ENCODE measurements around the gene LRRC74B. TPM values are rescaled to one million over a fixed set of nuclear protein-coding genes. Genes with fewer than 3 reads are reported as not detected.

The LRRC74B gene
- total RNA-seq, 4 donors from 2014 or later = not detected

- DNase-seq = no peak
- TF ChIP-seq, protein P1, sequence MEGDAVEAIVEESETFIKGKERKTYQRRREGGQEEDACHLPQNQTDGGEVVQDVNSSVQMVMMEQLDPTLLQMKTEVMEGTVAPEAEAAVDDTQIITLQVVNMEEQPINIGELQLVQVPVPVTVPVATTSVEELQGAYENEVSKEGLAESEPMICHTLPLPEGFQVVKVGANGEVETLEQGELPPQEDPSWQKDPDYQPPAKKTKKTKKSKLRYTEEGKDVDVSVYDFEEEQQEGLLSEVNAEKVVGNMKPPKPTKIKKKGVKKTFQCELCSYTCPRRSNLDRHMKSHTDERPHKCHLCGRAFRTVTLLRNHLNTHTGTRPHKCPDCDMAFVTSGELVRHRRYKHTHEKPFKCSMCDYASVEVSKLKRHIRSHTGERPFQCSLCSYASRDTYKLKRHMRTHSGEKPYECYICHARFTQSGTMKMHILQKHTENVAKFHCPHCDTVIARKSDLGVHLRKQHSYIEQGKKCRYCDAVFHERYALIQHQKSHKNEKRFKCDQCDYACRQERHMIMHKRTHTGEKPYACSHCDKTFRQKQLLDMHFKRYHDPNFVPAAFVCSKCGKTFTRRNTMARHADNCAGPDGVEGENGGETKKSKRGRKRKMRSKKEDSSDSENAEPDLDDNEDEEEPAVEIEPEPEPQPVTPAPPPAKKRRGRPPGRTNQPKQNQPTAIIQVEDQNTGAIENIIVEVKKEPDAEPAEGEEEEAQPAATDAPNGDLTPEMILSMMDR (IDR thresholded peaks at IDR 0.05 in 4 of 5, conservative IDR thresholded peaks at IDR 0.05 in 1 of 5) = no peak
- no peak for TF ChIP-seq POLR2A (IDR thresholded peaks at IDR 0.05)
- H3K9me3 ChIP-seq = no peaks in the 10 kb centered on the region
- peaks cover 17 to 20% (median 19%) of the 10 kb centered on the region in 3 donors for H3K27me3 ChIP-seq
- peaks cover 5 to 14% of the 10 kb centered on the region in 2 donors for H3K4me1 ChIP-seq
- no peak overlapping the region for H3K4me3 ChIP-seq
- no peak overlapping the region for H3K27ac ChIP-seq
- intact Hi-C loops (cut with DNase I; ENCODE audit: low total_unique reads) = loop anchor here (5.0 kb wide), 1 partner anchor 43 kb away; no protein-coding TSS in a partner anchor
- peaks cover 0 to 10% of the 10 kb centered on the region in 2 donors for H3K36me3 ChIP-seq
- in situ Hi-C loops (cut with MboI; ENCODE audit: low sequenced_read_pairs in 4 of 4) = loop anchor here in 1 of 4 donors (10.0 kb wide), 1 partner anchor 65 kb away; no protein-coding TSS in a partner anchor
- ATAC-seq = no peak
Observed at GRCh38 chr22:21029486-21030025, 16.2 kb upstream of the LRRC74B start.

DNA sequence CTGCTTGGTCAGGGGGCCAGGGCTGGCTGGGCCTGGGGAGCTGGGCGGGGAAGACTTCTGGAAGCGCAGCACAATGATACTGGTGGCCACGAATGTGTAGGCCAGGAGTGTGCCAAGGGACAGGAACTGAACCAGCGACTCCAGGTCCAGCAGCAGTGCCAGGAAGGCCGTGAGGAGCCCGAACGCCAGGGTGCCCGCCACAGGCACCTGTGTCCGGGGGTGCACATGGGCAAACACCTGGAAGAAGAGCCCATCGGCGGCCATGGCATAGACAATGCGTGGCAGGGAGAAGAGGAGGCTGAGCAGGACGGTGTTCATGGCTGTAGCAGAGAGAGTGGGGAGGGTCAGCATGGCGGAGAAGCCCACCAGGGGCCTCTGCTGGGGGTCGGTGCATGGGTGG is 15.7 kb upstream of the LRRC74B start:
- Histone ChIP-seq H3K27me3 (peaks cover 17 to 20% (median 19%) of the 10 kb centered on the region in 3 donors), H3K27ac (no peak overlapping the region), H3K36me3 (peaks cover 0 to 10% of the 10 kb centered on the region in 2 donors), H3K4me1 (peaks cover 5 to 14% of the 10 kb centered on the region in 2 donors), H3K9me3 (no peaks in the 10 kb centered on the region), H3K4me3 (no peak overlapping the region)
- no peak for TF ChIP-seq POLR2A (IDR thresholded peaks at IDR 0.05)
- TF ChIP-seq, protein P1 (IDR thresholded peaks at IDR 0.05 in 4 of 5, conservative IDR thresholded peaks at IDR 0.05 in 1 of 5) = no peak
- intact Hi-C loops (cut with DNase I; ENCODE audit: low total_unique reads) (loop anchor here (5.0 kb wide), 1 partner anchor 42 kb away; no protein-coding TSS in a partner anchor), in situ Hi-C loops (cut with MboI; ENCODE audit: low sequenced_read_pairs in 4 of 4) (loop anchor here in 1 of 4 donors (10.0 kb wide), 1 partner anchor 65 kb away; no protein-coding TSS in a partner anchor)
- DNase-seq (no peak), ATAC-seq (no peak)

DNA sequence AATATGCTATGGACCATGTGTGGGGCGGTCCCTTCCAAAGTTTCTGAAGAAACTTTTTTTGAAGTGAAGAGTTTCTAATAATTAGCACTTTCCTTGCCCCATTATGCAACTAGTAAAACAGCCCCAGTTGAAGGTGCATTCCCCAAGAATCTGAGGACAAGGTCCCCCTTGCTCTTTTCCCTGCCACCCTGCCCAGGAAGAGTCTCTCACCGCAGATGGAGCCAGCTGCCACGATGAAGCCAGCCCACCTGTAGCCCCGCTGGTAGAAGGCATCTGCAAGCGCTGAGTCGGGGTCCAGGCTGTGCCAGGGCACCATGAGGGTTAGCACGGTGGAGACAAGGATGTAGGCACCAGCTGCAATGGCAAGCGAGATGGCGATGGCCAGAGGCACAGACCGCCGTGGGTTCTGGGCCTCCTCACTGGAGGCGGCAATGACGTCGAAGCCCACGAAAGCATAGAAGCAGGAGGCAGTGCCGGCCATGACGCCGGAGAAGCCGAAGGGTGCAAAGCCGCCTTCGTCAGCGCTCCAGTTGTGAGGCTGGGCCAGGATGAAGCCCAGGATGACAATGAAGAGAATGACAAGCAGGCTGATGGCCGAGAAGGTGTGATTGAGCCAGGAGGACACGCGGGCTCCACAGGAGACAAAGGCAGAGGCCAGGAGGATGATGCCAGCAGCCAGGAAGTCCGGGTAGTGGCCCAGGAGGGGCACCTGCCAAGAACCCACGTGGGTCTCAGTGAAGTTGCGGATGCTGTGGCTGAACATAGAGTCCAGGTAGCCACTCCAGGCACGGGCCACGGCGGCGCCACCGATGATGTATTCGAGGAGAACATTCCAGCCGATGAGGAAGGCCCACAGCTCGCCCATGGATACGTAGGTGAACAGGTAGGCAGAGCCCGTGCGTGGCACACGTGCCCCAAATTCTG is 14.9 kb upstream of the LRRC74B start:
- peak in 1 of 2 donors; percentile 27 for DNase-seq
- H3K27me3 ChIP-seq = peaks cover 17 to 20% (median 19%) of the 10 kb centered on the region in 3 donors
- peaks cover 0 to 4% of the 10 kb centered on the region in 2 donors for H3K36me3 ChIP-seq
- in situ Hi-C loops (cut with MboI; ENCODE audit: low sequenced_read_pairs in 4 of 4) = loop anchor here in 1 of 4 donors (10.0 kb wide), 1 partner anchor 64 kb away; no protein-coding TSS in a partner anchor
- H3K9me3 ChIP-seq = no peaks in the 10 kb centered on the region
- peaks cover 5 to 14% of the 10 kb centered on the region in 2 donors for H3K4me1 ChIP-seq
- intact Hi-C loops (cut with DNase I; ENCODE audit: low total_unique reads) = loop anchor here (5.0 kb wide), 1 partner anchor 41 kb away; no protein-coding TSS in a partner anchor
- H3K27ac ChIP-seq = no peak overlapping the region
- TF ChIP-seq, protein P1 (IDR thresholded peaks at IDR 0.05 in 4 of 5, conservative IDR thresholded peaks at IDR 0.05 in 1 of 5) = no peak
- no peak for TF ChIP-seq POLR2A (IDR thresholded peaks at IDR 0.05)
- no peak overlapping the region for H3K4me3 ChIP-seq
- ATAC-seq = no peak

DNA sequence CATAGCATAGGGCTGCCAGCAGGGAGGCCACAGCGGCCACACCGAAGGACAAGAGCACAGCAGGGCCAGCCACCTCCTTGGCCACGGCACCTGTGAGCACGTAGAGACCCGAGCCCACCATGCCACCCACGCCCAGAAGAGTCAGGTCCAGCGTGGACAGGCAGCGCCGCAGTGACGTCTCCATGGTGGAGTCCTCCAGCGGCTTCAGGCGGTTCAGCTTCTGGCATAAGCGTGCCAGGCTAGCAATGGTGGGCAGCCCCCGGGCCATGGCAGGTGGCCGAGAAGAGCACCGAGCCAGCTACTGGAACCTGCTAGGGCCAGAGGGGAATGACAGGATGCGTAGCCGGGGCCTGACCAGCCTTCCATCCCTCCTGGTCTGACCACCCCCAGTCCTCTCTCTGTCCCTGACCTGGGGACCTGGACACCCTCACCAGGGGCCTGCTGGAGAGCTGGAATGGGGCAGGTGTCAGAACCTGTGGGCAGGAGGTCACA is 14.2 kb upstream of the LRRC74B start:
- in situ Hi-C loops (cut with MboI; ENCODE audit: low sequenced_read_pairs in 4 of 4) = loop anchor here in 1 of 4 donors (10.0 kb wide), 1 partner anchor 63 kb away; no protein-coding TSS in a partner anchor
- no peaks in the 10 kb centered on the region for H3K9me3 ChIP-seq
- no peaks in the 10 kb centered on the region for H3K36me3 ChIP-seq
- intact Hi-C loops (cut with DNase I; ENCODE audit: low total_unique reads) = loop anchor here (5.0 kb wide), 1 partner anchor 41 kb away; no protein-coding TSS in a partner anchor
- no peak for TF ChIP-seq POLR2A (IDR thresholded peaks at IDR 0.05)
- TF ChIP-seq, protein P1 (IDR thresholded peaks at IDR 0.05 in 4 of 5, conservative IDR thresholded peaks at IDR 0.05 in 1 of 5) = no peak
- DNase-seq (peak in 1 of 2 donors; percentile 23), ATAC-seq (peak in 1 of 2 donors; percentile 2)
- no peak overlapping the region for H3K27ac ChIP-seq
- peaks cover 17 to 20% (median 19%) of the 10 kb centered on the region in 3 donors for H3K27me3 ChIP-seq
- no peak overlapping the region for H3K4me3 ChIP-seq
- H3K4me1 ChIP-seq = peaks cover 5 to 14% of the 10 kb centered on the region in 2 donors
